ENCODE results near the gene MAMDC2.

DNA sequence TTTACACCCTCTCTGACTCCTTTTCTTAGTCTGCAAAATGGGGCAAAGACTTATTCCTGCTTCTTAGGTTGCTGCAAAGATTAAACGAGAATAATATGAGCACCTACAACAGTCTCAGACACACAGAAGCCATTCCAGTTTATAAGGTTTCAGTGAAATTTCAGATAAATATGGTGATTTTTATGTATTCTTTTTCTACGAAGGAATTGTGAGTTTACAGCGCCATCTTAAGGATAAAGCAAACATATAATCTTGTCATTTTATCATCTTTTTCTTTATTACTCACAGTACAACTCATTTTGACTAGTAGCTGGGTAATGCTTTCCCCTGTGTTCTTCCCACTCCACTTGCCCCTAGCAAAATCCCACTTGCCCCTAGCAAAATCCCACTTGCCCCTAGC lies 185.9 kb downstream of the MAMDC2 start:
- no peak for TF ChIP-seq POLR2A (IDR thresholded peaks at IDR 0.05)
- TF ChIP-seq, protein P1, sequence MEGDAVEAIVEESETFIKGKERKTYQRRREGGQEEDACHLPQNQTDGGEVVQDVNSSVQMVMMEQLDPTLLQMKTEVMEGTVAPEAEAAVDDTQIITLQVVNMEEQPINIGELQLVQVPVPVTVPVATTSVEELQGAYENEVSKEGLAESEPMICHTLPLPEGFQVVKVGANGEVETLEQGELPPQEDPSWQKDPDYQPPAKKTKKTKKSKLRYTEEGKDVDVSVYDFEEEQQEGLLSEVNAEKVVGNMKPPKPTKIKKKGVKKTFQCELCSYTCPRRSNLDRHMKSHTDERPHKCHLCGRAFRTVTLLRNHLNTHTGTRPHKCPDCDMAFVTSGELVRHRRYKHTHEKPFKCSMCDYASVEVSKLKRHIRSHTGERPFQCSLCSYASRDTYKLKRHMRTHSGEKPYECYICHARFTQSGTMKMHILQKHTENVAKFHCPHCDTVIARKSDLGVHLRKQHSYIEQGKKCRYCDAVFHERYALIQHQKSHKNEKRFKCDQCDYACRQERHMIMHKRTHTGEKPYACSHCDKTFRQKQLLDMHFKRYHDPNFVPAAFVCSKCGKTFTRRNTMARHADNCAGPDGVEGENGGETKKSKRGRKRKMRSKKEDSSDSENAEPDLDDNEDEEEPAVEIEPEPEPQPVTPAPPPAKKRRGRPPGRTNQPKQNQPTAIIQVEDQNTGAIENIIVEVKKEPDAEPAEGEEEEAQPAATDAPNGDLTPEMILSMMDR (IDR thresholded peaks at IDR 0.05) = no peak

All from Peyer's patch (tissue), 4 donors.